ENCODE results near the gene BDNF.
"Not testable (repeated sequence)": the region's sequence is repeated elsewhere in the genome, so short reads cannot be mapped to it uniquely, and the experiment has no call there.

The BDNF gene

DNA sequence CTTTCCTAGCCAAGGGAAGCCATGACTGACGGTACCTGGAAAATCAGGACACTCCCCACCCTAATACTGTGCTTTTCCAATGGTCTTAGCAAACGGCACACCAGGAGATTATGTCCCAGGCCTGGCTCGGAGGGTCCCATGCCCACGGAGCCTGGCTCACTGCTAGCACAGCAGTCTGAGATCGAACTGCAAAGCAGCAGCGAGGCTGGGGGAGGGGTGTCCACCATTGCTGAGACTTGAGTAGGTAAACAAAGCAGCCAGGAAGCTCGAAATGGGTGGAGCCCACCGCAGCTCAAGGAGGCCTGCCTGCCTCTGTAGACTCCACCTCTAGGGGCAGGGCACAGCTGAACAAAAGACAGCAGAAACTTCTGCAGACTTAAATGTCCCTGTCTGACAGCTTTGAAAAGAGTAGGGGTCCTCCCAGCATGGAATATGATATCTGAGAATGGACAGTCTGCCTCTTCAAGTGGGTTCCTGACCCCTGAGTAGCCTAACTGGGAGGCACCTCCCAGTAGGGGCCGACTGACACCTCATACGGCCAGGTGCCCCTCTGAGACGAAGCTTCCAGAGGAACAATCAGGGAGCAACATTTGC lies 34.6 kb downstream of the BDNF start:
- not testable (repeated sequence) for DNase-seq

DNA sequence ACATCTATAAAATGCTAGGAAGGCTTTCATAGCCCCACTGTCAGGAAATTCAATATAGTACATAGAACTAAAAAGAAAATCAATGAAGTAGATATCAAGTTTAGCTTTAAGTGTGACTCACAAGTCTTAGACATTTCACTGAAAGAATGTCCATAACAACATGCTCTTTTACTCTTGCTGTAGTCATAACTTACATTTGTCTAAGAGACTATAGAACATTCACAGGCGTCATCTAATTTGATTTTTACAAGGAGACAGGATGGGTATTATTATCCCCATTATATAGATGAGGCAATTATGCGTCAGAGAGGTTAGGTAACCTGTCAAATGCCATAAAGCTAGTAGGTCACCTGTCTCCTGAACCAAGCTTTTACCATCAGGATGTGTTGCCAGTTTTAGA lies 36.9 kb downstream of the BDNF start:
- no peak for DNase-seq

GRCh38 chr11:27660171-27660570 lies 40.1 kb downstream of the BDNF start:
- no peak for DNase-seq

DNA sequence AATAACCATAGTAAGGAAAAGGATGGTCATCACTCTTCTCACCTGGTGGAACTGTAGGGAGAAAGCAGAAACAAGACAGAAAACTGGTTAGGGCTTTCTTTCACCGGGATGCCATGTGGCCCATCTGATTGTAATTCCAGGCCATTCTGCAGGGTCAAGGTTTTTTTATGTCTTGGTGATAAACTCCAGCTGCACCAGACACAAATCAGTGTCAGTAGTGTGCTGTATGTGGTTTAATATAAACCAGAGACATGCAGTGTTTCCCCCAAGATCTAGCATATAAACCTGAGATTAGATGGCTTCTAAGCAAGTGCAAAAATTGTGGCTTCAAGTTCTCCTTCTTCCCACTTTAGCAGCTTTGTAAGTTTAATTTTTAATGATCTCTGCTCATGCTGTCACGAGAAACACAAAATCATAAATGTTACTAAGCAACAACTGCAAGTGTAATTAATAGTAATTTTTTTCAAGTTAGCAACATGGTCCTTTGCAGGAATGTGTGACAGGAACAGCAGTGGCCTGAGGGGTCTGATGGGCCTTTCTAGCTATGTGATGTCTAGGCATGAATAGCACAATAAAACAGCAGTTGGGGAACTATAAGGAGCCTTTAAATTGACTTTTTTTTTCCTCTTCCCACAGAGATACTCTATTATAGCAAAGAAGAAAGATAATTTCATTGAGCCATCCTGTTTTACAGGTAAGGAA lies 41.6 kb downstream of the BDNF start:
- DNase-seq = no peak

- no peak for DNase-seq
Measured at GRCh38 chr11:27656806-27657483, 43.3 kb downstream of the BDNF start.

DNA sequence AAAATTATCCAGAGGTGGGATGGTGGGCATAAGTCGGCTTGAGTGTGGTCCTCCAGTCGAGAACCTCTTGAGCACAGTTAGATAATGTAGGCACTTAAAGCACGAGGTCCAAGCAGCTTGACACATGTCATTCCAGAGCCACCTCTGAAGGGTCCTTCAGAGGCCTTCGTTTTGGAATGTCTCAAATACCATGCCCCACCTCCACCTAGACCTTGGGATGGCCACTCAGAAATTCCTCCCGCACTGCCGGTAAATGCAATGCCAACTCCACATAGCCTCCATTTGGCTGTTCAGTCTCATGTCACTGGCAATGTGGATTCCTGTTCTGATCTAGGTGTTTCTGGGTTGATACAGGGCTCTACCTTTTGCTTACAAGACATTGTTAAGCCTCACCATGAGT lies 43.9 kb downstream of the BDNF start:
- DNase-seq = no peak

GRCh38 chr11:27653990-27654758 lies 46.1 kb downstream of the BDNF start:
- no peak for DNase-seq

DNA sequence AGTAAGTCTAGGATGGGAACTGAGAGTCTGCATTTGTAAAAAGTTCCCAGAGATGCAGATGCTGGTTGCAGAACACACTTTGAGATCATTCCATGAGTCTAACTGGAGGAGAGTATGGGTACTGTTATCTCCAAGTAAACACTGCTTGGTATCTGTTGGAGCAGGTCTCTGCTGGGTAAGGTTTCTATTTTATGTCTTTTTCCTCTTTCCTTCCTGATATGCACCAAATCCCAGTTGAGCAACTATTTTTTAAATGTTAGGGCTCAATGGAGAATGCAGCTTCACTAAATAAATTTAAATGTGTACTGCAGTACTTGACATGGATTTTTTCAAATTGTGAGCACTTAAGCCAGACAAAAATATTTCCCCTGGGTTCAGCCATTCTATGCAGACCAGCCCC lies 48.5 kb downstream of the BDNF start:
- no peak for DNase-seq

GRCh38 chr11:27650988-27651387 lies 49.3 kb downstream of the BDNF start:
- DNase-seq = no peak

GRCh38 chr11:27649800-27650199 lies 50.5 kb downstream of the BDNF start:
- no peak for DNase-seq

- no peak for DNase-seq
Measured at GRCh38 chr11:27648840-27649239, 51.4 kb downstream of the BDNF start.

GRCh38 chr11:27646051-27646818 lies 54.0 kb downstream of the BDNF start:
- no peak for DNase-seq

- no peak for DNase-seq
Measured at GRCh38 chr11:27642954-27643353, 57.3 kb downstream of the BDNF start.

GRCh38 chr11:27640954-27641353 lies 59.3 kb downstream of the BDNF start:
- DNase-seq = no peak

- no peak for DNase-seq
Measured at GRCh38 chr11:27635567-27636037, 64.7 kb downstream of the BDNF start.

DNA sequence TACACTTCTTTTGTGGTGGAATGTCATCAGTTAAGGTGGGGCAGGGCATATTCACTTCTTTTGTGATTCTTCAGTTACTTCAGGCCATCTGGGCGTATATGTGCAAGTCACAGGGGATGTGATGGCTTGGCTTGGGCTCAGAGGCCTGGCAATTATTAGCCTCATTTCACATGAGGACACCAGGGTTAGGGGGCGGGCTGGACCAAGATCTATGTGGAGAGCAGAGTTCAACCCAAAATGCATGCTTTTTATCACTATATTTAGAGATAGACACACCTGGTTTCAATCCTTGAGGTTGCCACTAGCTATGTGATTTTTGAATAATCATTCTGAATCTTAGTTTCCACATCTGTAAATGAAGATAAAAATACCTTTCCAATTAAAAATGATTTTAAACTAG lies 65.5 kb downstream of the BDNF start:
- not testable (repeated sequence) for DNase-seq

- not testable (repeated sequence) for DNase-seq
Measured at GRCh38 chr11:27634282-27634681, 66.0 kb downstream of the BDNF start.

DNA sequence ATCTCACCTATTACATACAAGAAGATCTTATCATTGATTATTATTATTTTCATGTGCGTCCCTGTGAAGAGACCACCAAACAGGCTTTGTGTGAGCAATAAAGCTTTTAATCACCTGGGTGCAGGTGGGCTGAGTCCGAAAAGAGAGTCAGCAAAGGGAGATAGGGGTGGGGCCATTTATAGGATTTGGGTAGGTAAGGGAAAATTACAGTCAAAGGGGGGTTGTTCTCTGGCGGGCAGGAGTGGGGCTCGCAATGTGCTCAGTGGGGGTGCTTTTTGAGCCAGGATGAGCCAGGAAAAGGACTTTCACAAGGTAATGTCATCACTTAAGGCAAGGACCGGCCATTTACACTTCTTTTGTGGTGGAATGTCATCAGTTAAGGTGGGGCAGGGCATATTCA lies 71.2 kb downstream of the BDNF start:
- not testable (repeated sequence) for DNase-seq

- no peak for DNase-seq
Measured at GRCh38 chr11:27627979-27628378, 72.3 kb downstream of the BDNF start.

DNA sequence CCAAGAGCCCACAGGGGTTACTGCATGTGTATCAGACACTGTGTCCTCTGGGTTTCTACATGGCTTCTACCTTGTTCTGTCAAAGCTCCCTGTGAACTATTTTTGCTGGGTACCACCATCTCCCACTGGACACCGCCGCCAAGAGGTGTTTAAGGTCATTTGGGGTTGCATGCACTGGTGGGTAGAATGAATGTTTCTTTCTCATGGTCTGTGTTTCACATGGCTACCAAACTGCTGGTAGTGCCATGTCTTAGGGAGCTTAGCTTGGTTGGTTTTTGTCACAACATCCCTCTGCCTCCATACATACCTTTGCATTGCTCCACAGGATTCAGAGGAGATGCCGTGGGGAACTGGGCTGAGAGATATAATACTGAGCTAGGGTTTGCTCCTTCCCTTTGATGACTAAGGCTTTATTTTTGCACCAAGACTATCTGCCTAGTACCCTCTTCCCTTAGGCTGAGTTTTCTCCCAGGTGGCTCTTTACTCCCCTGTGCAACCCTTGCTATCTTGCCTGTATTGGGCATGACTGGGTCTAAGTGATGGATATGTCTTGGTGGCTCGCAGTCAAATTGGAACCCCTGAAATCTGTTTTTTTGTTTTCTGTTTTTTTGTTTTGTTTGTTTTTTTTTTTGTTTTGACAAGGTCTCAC lies 73.2 kb downstream of the BDNF start:
- no peak for DNase-seq

DNA sequence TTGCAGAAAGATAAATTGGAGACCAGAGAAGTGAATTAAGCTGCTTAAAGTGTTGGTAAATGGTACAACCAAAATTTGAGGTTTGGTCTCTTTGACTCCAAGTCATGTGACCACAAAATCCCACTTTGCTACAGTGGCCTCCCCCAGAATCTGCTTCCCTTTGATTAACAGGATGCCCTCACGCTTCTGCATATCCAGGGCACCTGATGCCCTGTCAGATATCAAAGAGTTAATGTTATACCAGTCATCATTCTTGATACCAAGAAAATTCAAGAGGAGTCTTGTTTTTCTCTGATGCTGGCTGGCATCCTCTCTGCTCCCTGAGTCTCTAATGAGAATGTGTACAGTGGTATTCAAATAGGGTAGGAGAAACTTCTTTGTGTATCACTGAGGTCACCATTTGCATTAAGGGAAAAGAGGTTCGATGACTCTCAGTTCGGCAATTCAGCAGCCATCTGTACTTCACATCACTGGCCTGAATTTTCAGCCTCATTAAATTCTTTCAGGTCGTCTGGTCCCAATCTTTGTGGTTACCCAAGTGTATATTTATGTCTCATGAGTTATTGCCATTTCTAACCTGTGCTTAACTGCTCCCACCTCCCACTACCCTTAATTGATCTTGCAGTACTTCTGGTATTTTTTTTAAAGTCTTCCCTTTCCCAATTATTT lies 73.9 kb downstream of the BDNF start:
- no peak for DNase-seq
